HepG2 (cell line): Measurements from ENCODE around the gene SHPK. TPM values are rescaled to one million over a fixed set of nuclear protein-coding genes. Genes with fewer than 3 reads are reported as not detected.

Experiments
- ATAC-seq: fragments of 200-7000 bp; cut with Tn5 transposase; 3 replicates; pipeline ENCODE4 v1.9.1; 2020; ENCODE audit warnings: mild to moderate bottlenecking, moderate library complexity
- BruUV-seq: library from RNA; stranded (reverse); fragments of 400-500 nt; replicated peaks from 2 replicates; lab custom pipeline; 2021; lab: Mats Ljungman, UMichigan
- CTCF ChIA-PET: fragments of 300-600 bp; formaldehyde crosslinking; extraction: SDS; loops from one replicate; lab custom pipeline; 2021; ENCODE audit warnings: low total read pairs, inconsistent platforms, low intra/inter-chr PET ratio; lab: Yijun Ruan, JAX
- POLR2A ChIA-PET: fragments of 350-600 bp; sonication (Branson Sonifier 250); formaldehyde crosslinking; loops from one replicate; lab custom pipeline; 2020; ENCODE audit warnings: antibody characterized with exemption, inconsistent platforms; lab: Yijun Ruan, JAX
- DNase-seq: peaks from one replicate; pipeline ENCODE4 v3.0.0-alpha.2; 2015; ENCODE audit warnings: low spot score
- FAIRE-seq: peaks from 3 replicates; lab custom pipeline; 2011; peaks lifted over from hg19 to GRCh38; lab: Jason Lieb, UNC
- H2AFZ ChIP-seq: one replicate; pipeline ENCODE4 v1.6.1; 2011; ENCODE audit warnings: low read length, inconsistent platforms
- H3K27ac ChIP-seq: fragments of 300-600 bp; 3 replicates; pipeline ENCODE4 v1.8.0; 2011; ENCODE audit warnings: mixed run types, mild to moderate bottlenecking, mixed read lengths, low read length, inconsistent platforms; ENCODE audit not compliant: insufficient read depth; ENCODE audit errors: extremely low read length
- H3K27me3 ChIP-seq, 2 experiments: fragments of 200-600 bp in 1 of 2; 2 replicates in 1 of 2; 3 replicates in 1 of 2; pipeline versions ENCODE4 v1.6.0 to v1.8.0; 2011; ENCODE audit warnings: low read length in 2 of 2, mild to moderate bottlenecking in 2 of 2, moderate library complexity in 2 of 2, inconsistent platforms in 1 of 2; ENCODE audit not compliant: insufficient read depth in 2 of 2, control insufficient read depth in 1 of 2
- H3K36me3 ChIP-seq, 2 experiments: fragments of 200-600 bp in 1 of 2; replicated peaks in 1 of 2; 2 replicates in 1 of 2; 3 replicates in 1 of 2; pipeline versions ENCODE4 v1.5.1 to v1.8.0; 2011; ENCODE audit warnings: low read length in 2 of 2, inconsistent platforms in 1 of 2; ENCODE audit not compliant: insufficient read depth in 2 of 2, control insufficient read depth in 1 of 2
- H3K4me1 ChIP-seq: 2 replicates; pipeline ENCODE4 v1.5.1; 2012; ENCODE audit warnings: low read length, inconsistent platforms; ENCODE audit not compliant: insufficient read depth
- H3K4me2 ChIP-seq: 2 replicates; pipeline ENCODE4 v1.6.0; 2011; ENCODE audit warnings: low read depth, low read length, inconsistent platforms
- H3K4me3 ChIP-seq, 3 experiments: fragments of 200-600 bp in 1 of 3; sonication (generic), shearing (Covaris generic) in 1 of 3; replicated peaks in 1 of 3; 2 replicates each; pipeline ENCODE4 v1.5.1; 2011 to 2016; ENCODE audit warnings: low read length in 3 of 3, inconsistent platforms in 2 of 3, low read depth in 2 of 3, mild to moderate bottlenecking in 2 of 3, control low read depth in 1 of 3, mixed read lengths in 1 of 3; ENCODE audit not compliant: insufficient read depth in 1 of 3
- H3K79me2 ChIP-seq: one replicate; pipeline ENCODE4 v1.6.1; 2011; ENCODE audit warnings: low read length, inconsistent platforms; ENCODE audit not compliant: insufficient read depth
- H3K9ac ChIP-seq: 2 replicates; pipeline ENCODE4 v1.6.0; 2011; ENCODE audit warnings: mild to moderate bottlenecking, low read depth, low read length, inconsistent platforms; ENCODE audit not compliant: insufficient read depth
- H3K9me3 ChIP-seq: 2 replicates; pipeline ENCODE4 v1.5.1; 2012; ENCODE audit warnings: mild to moderate bottlenecking, low read length
- H4K20me1 ChIP-seq: 2 replicates; pipeline ENCODE4 v1.6.0; 2011; ENCODE audit warnings: inconsistent platforms, mild to moderate bottlenecking, low read length, moderate library complexity; ENCODE audit not compliant: insufficient read depth
- BRD4 ChIP-seq: sonication (generic); formaldehyde crosslinking; IDR thresholded peaks from 2 replicates; pipeline ENCODE4 v1.4.0; 2020; ENCODE audit warnings: missing genetic modification reagents
- GABPA ChIP-seq, 2 experiments: IDR thresholded peaks; 2 replicates each; pipeline ENCODE4 v1.6.1; 2011 to 2016; ENCODE audit warnings: low read depth in 2 of 2, low read length in 1 of 2, missing biosample characterization in 1 of 2, missing genetic modification characterization in 1 of 2
- MIER2 ChIP-seq: IDR thresholded peaks from 2 replicates; pipeline ENCODE4 v1.6.1; 2016; ENCODE audit warnings: missing biosample characterization, missing genetic modification reagents
- POLR2A ChIP-seq, 2 experiments: IDR thresholded peaks; 2 replicates each; pipeline ENCODE4 v1.6.1; 2011; ENCODE audit warnings: low read depth in 2 of 2, low read length in 2 of 2, mild to moderate bottlenecking in 1 of 2, moderate library complexity in 1 of 2; ENCODE audit not compliant: insufficient read depth in 1 of 2
- POLR2G ChIP-seq: fragments of 200-400 bp; formaldehyde crosslinking; IDR thresholded peaks from 2 replicates; pipeline ENCODE4 v1.6.1; 2018; ENCODE audit warnings: mild to moderate bottlenecking, low read depth, low read length, moderate library complexity
- SOX13 ChIP-seq, 3 experiments: fragments of 450-650 bp in 1 of 3; sonication (generic) in 1 of 3; formaldehyde crosslinking in 1 of 3; IDR thresholded peaks in 2 of 3; conservative IDR thresholded peaks in 1 of 3; 2 replicates each; pipeline versions ENCODE4 v1.5.0 to v1.6.1; 2016 to 2020; ENCODE audit warnings: antibody characterized with exemption in 1 of 3, mild to moderate bottlenecking in 1 of 3, missing compliant biosample characterization in 1 of 3, missing genetic modification reagents in 1 of 3, moderate library complexity in 1 of 3
- SRF ChIP-seq: IDR thresholded peaks from 2 replicates; pipeline ENCODE4 v1.6.1; 2011; ENCODE audit warnings: mild to moderate bottlenecking, low read depth, low read length, moderate library complexity
- ZBTB42 ChIP-seq: sonication (generic); formaldehyde crosslinking; IDR thresholded peaks from 2 replicates; pipeline ENCODE4 v1.5.0; 2020; ENCODE audit warnings: mild to moderate bottlenecking, missing genetic modification reagents
- ZNF263 ChIP-seq: sonication (generic); formaldehyde crosslinking; IDR thresholded peaks from 2 replicates; pipeline ENCODE4 v1.4.0; 2020; ENCODE audit warnings: missing genetic modification reagents
- ZNF317 ChIP-seq: sonication (generic); formaldehyde crosslinking; IDR thresholded peaks from 2 replicates; pipeline ENCODE4 v1.5.0; 2020; ENCODE audit warnings: mild to moderate bottlenecking, missing genetic modification reagents
- WGBS: methylation state at CpG from one replicate; pipeline ENCODE4 v1.1.6; 2017; ENCODE audit warnings: low lambda C conversion rate; 5-methylcytosine and 5-hydroxymethylcytosine counted together
- in situ Hi-C: cut with HindIII; loops from 2 replicates; pipeline ENCODE4 v1.10.0; 2017; ENCODE audit warnings: low pct_unique_long_range_greater_than_20kb; ENCODE audit not compliant: extremely low pct_ligation_motif_present
- intact Hi-C: fragments of 100-400 bp; cut with micrococcal nuclease; formaldehyde crosslinking; loops from one replicate; pipeline ENCODE4 v1.10.0; 2022; ENCODE audit not compliant: unreplicated experiment
- polyA plus RNA-seq, 8 experiments: library from polyadenylated mRNA; depleted of rRNA in 3 of 8; stranded (reverse) in 7 of 8; unstranded in 1 of 8; fragments of >200 nt; fragmentation: Illumina TruSeq in 4 of 8; extraction: Trizol in 4 of 8; gene quantifications; 2 replicates each; pipeline versions ENCODE4 v1.2.1 to v1.2.3, GENCODE V29; 2011 to 2016; ENCODE audit warnings: low read depth in 4 of 8, missing spikeins in 1 of 8, mixed read lengths in 1 of 8; ENCODE audit not compliant: insufficient read depth in 1 of 8
- total RNA-seq, 5 experiments: library from RNA; depleted of rRNA; stranded (reverse); fragments of >200 nt; fragmentation: Illumina TruSeq; extraction: Trizol; gene quantifications; 2 replicates each; pipeline ENCODE4 v1.2.3, GENCODE V29; 2016; ENCODE audit warnings: low read depth in 1 of 5
- TF ChIP-seq, protein P1 (sequence below): sonication (generic); formaldehyde crosslinking; IDR thresholded peaks from 2 replicates; pipeline ENCODE4 v1.5.0; 2020; ENCODE audit warnings: mild to moderate bottlenecking, missing genetic modification reagents

Gene SHPK
- total and polyA plus RNA-seq, 2 of the 13 experiments (the other 11 are each of a cell fraction or from before 2014, with no cell fraction given), result 16.2 to 30.9 TPM

GRCh38 chr17:3657588-3657869, 21.5 kb upstream of the SHPK start (continued):
- TF ChIP-seq GABPA (IDR thresholded peaks at IDR 0.05; ENCODE audit: low read depth, low read length), result no peak
- no peak for TF ChIP-seq GABPA (CRISPR knock-in tag; IDR thresholded peaks at IDR 0.05; ENCODE audit: low read depth)
- no peak for TF ChIP-seq SRF
- TF ChIP-seq, all 625 proteins: peak for 0

- H2AFZ ChIP-seq, result no peak overlapping the region
These were observed 20.9 kb upstream of the SHPK start for GRCh38 chr17:3656755-3657587.

DNA sequence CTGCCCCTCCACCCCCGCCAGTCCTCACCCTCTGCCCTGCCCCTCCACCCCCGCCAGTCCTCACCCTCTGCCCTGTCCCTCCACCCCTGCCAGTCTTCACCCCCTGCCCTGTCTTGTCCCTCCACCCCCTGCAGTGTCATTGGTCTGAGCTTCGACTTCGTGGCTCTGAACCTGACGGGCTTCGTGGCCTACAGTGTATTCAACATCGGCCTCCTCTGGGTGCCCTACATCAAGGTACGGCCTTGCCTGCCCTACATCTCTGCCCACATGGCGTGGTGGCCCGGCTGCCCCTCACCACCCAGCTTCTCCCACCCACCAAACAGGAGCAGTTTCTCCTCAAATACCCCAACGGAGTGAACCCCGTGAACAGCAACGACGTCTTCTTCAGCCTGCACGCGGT, 20.3 kb upstream of the SHPK start:
- H3K4me3 ChIP-seq, result no peak overlapping the region
- no peak for DNase-seq
- no peaks in the 10 kb centered on the region for H3K9me3 ChIP-seq
- intact Hi-C loops, result no loop called here
- H3K4me2 ChIP-seq, result no peak overlapping the region
- H3K36me3 ChIP-seq, result no peaks in the 10 kb centered on the region; a peak in 1 of 5 replicates
- no peak for FAIRE-seq
- no peak for ATAC-seq
- no peak overlapping the region for H3K9ac ChIP-seq
- H3K27ac ChIP-seq, result no peak overlapping the region
- TF ChIP-seq ZBTB42 (CRISPR knock-in tag) (no peak), POLR2G (no peak), BRD4 (CRISPR knock-in tag) (no peak), MIER2 (CRISPR knock-in tag) (no peak), SOX13 (IDR thresholded peaks at IDR 0.05) (no peak), SOX13 (CRISPR knock-in tag; conservative IDR thresholded peaks at IDR 0.05 in 1 of 2, IDR thresholded peaks at IDR 0.05 in 1 of 2) (no peak)
- TF ChIP-seq, protein P1, sequence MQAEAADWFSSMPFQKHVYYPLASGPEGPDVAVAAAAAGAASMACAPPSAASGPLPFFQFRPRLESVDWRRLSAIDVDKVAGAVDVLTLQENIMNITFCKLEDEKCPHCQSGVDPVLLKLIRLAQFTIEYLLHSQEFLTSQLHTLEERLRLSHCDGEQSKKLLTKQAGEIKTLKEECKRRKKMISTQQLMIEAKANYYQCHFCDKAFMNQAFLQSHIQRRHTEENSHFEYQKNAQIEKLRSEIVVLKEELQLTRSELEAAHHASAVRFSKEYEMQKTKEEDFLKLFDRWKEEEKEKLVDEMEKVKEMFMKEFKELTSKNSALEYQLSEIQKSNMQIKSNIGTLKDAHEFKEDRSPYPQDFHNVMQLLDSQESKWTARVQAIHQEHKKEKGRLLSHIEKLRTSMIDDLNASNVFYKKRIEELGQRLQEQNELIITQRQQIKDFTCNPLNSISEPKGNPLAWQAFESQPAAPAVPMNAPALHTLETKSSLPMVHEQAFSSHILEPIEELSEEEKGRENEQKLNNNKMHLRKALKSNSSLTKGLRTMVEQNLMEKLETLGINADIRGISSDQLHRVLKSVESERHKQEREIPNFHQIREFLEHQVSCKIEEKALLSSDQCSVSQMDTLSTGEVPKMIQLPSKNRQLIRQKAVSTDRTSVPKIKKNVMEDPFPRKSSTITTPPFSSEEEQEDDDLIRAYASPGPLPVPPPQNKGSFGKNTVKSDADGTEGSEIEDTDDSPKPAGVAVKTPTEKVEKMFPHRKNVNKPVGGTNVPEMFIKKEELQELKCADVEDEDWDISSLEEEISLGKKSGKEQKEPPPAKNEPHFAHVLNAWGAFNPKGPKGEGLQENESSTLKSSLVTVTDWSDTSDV (CRISPR knock-in tag), result no peak
- peaks cover 13% of the 10 kb centered on the region for H3K4me1 ChIP-seq
- H4K20me1 ChIP-seq, result no peaks in the 10 kb centered on the region
- no peaks in the 10 kb centered on the region for H3K79me2 ChIP-seq
- in situ Hi-C loops, result no loop called here
- no peak overlapping the region for H2AFZ ChIP-seq
- ChIA-PET POLR2A (interaction anchor here (2.0 kb wide), 1 partner anchor 11 kb away, joined by 12 read pairs; the partner anchor contains the start of gene TAX1BP3), CTCF (no interaction called here)
- WGBS, result 95% methylated on average over 16 of the region's 16 CpGs
- BruUV-seq, result no TSS peak
- H3K27me3 ChIP-seq, result no peaks in the 10 kb centered on the region

More at GRCh38 chr17:3656755-3657587, 20.9 kb upstream of the SHPK start:
- Histone ChIP-seq H3K4me2 (no peak overlapping the region), H3K36me3 (no peaks in the 10 kb centered on the region; a peak in 1 of 5 replicates), H3K4me1 (peaks cover 19% of the 10 kb centered on the region), H3K9me3 (no peaks in the 10 kb centered on the region), H3K79me2 (no peaks in the 10 kb centered on the region), H3K9ac (no peak overlapping the region), H3K27ac (no peak overlapping the region), H4K20me1 (no peaks in the 10 kb centered on the region), H3K4me3 (no peak overlapping the region), H3K27me3 (no peaks in the 10 kb centered on the region)
- CTCF ChIA-PET, result no interaction called here
- ATAC-seq (no peak), DNase-seq (no peak), FAIRE-seq (no peak)
- 0 out of 2 replicates have a peak, but pooled peaks have one; percentile 38 for TF ChIP-seq ZNF263 (CRISPR knock-in tag)
- TF ChIP-seq POLR2A (IDR thresholded peaks at IDR 0.05; ENCODE audit: insufficient read depth in 1 of 2, low read depth in 2 of 2, low read length in 2 of 2), result peak in 1 of 2 experiments; percentile 12; a peak in 1 of 4 replicates
- no peak for TF ChIP-seq ZNF317
- in situ Hi-C loops, result no loop called here
- intact Hi-C loops, result no loop called here
- POLR2A ChIA-PET, result interaction anchor here (2.0 to 3.4 kb wide), 3 partner anchors 11 to 21 kb away, joined by 6 to 13 read pairs (median 12); partner anchors contain the start of genes CTNS, SHPK and TAX1BP3
- 92% methylated on average over 11 of the region's 16 CpGs for WGBS
- BruUV-seq, result no TSS peak
